K562 (cell line): ENCODE data around the gene NUB1. TPM values are rescaled to one million over a fixed set of nuclear protein-coding genes. Genes with fewer than 3 reads are reported as not detected.
A peak's percentile ranks its signal among the peaks of the same experiment; 100 is the strongest.

Experiments
- ATAC-seq: fragments of 200-7000 bp; cut with Tn5 transposase; 3 replicates; pipeline ENCODE4 v1.9.1; 2020; ENCODE audit warnings: moderate library complexity
- BruUV-seq: library from RNA; stranded (reverse); fragments of 400-500 nt; replicated peaks from 2 replicates; lab custom pipeline; 2021; lab: Mats Ljungman, UMichigan
- CTCF ChIA-PET: fragments of 300-600 bp; formaldehyde crosslinking; extraction: SDS; loops from one replicate; lab custom pipeline; 2021; ENCODE audit warnings: low intra/inter-chr PET ratio; lab: Yijun Ruan, JAX
- POLR2A ChIA-PET: fragments of 300-600, 350-650 bp; sonication (Branson Sonifier 250); formaldehyde crosslinking; extraction: SDS; loops from one replicate; lab custom pipeline; 2021; ENCODE audit warnings: antibody characterized with exemption, inconsistent platforms; lab: Yijun Ruan, JAX
- DNase-seq, 4 experiments: peaks; one replicate each; pipeline versions ENCODE4 v3.0.0 to v3.0.0-alpha.2; 2011 to 2018; ENCODE audit warnings: low spot score in 3 of 4, mixed read lengths in 3 of 4; ENCODE audit errors: extremely low read depth in 1 of 4
- FAIRE-seq: peaks from 2 replicates; lab custom pipeline; 2011; peaks lifted over from hg19 to GRCh38; lab: Jason Lieb, UNC
- H2AFZ ChIP-seq: 2 replicates; pipeline ENCODE4 v1.6.0; 2011; ENCODE audit warnings: low read depth, low read length, control low read depth, inconsistent platforms
- H3K27ac ChIP-seq: fragments of 200-600 bp; 3 replicates; pipeline ENCODE4 v1.8.0; 2011; ENCODE audit warnings: low read depth, mild to moderate bottlenecking, control low read depth, inconsistent platforms, low read length, moderate library complexity, mixed read lengths; ENCODE audit errors: extremely low read depth
- H3K27me3 ChIP-seq, 2 experiments: fragments of 300-600 bp in 1 of 2; 2 replicates in 1 of 2; 3 replicates in 1 of 2; pipeline versions ENCODE4 v1.6.0 to v1.8.0; 2011; ENCODE audit warnings: inconsistent platforms in 2 of 2, low read length in 2 of 2, mild to moderate bottlenecking in 1 of 2, mixed read lengths in 1 of 2, moderate library complexity in 1 of 2; ENCODE audit not compliant: control insufficient read depth in 2 of 2, insufficient read depth in 2 of 2
- H3K36me3 ChIP-seq: fragments of 300-600 bp; 3 replicates; pipeline ENCODE4 v1.8.0; 2011; ENCODE audit warnings: mild to moderate bottlenecking, low read length, inconsistent platforms; ENCODE audit not compliant: control insufficient read depth, insufficient read depth
- H3K4me1 ChIP-seq, 2 experiments: fragments of 200-600 bp in 1 of 2; replicated peaks in 1 of 2; 2 replicates in 1 of 2; 3 replicates in 1 of 2; pipeline versions ENCODE4 v1.5.1 to v1.8.0; 2011; ENCODE audit warnings: inconsistent platforms in 2 of 2, low read length in 2 of 2, mild to moderate bottlenecking in 1 of 2, mixed read lengths in 1 of 2, moderate library complexity in 1 of 2; ENCODE audit not compliant: control insufficient read depth in 2 of 2, insufficient read depth in 2 of 2
- H3K4me2 ChIP-seq: 2 replicates; pipeline ENCODE4 v1.6.1; 2011; ENCODE audit warnings: low read length, control low read depth, inconsistent platforms, mixed read lengths; ENCODE audit not compliant: insufficient read depth
- H3K4me3 ChIP-seq: fragments of 200-600 bp; sonication (generic), shearing (Covaris generic); 2 replicates; pipeline ENCODE4 v1.5.1; 2016; ENCODE audit warnings: control low read depth, inconsistent platforms
- H3K79me2 ChIP-seq: fragments of 200-600 bp; 3 replicates; pipeline ENCODE4 v1.8.0; 2011; ENCODE audit warnings: low read length, inconsistent platforms; ENCODE audit not compliant: control insufficient read depth, insufficient read depth
- H3K9ac ChIP-seq, 2 experiments: 2 replicates each; pipeline versions ENCODE4 v1.6.0 to v1.6.1; 2011; ENCODE audit warnings: low read depth in 2 of 2, low read length in 2 of 2, control low read depth in 1 of 2, inconsistent platforms in 1 of 2, mild to moderate bottlenecking in 1 of 2, mixed read lengths in 1 of 2; ENCODE audit not compliant: insufficient read depth in 1 of 2
- H3K9me1 ChIP-seq: one replicate; pipeline ENCODE4 v1.6.0; 2011; ENCODE audit warnings: inconsistent platforms, mild to moderate bottlenecking, low read length, moderate library complexity; ENCODE audit not compliant: control insufficient read depth, insufficient read depth
- H3K9me3 ChIP-seq: replicated peaks from 2 replicates; pipeline ENCODE4 v1.5.1; 2011; ENCODE audit warnings: low read depth, low read length, inconsistent platforms; ENCODE audit not compliant: control insufficient read depth, insufficient read depth
- H4K20me1 ChIP-seq: replicated peaks from 2 replicates; pipeline ENCODE4 v1.6.1; 2011; ENCODE audit warnings: low read length, inconsistent platforms, mixed read lengths; ENCODE audit not compliant: control insufficient read depth, insufficient read depth
- CBX3 ChIP-seq, 2 experiments: IDR thresholded peaks; 1 replicate in 1 of 2; 2 replicates in 1 of 2; pipeline ENCODE4 v1.6.1; 2012; ENCODE audit warnings: inconsistent platforms in 2 of 2, low read length in 2 of 2, borderline replicate concordance in 1 of 2, control low read depth in 1 of 2
- CBX5 ChIP-seq: IDR thresholded peaks from 2 replicates; pipeline ENCODE4 v1.6.1; 2014; ENCODE audit warnings: low read depth, borderline replicate concordance
- CHD4 ChIP-seq: fragments of 200-600 bp; sonication (generic); IDR thresholded peaks from 3 replicates; pipeline ENCODE4 v1.6.1; 2012; ENCODE audit warnings: low read depth, mild to moderate bottlenecking, mixed read lengths, low read length, inconsistent platforms; ENCODE audit not compliant: insufficient read depth, insufficient replicate concordance, poor library complexity, severe bottlenecking
- ETV5 ChIP-seq: sonication (generic); formaldehyde crosslinking; IDR thresholded peaks from 2 replicates; pipeline ENCODE4 v1.4.0; 2020; ENCODE audit warnings: low read depth, mild to moderate bottlenecking, missing genetic modification reagents
- FIP1L1 ChIP-seq: fragments of 200-400 bp; formaldehyde crosslinking; IDR thresholded peaks from 2 replicates; pipeline ENCODE4 v1.6.1; 2018; ENCODE audit warnings: mild to moderate bottlenecking, low read depth, low read length; ENCODE audit not compliant: poor library complexity, severe bottlenecking
- NFE2L1 ChIP-seq: fragments of 450-650 bp; IDR thresholded peaks from 2 replicates; pipeline ENCODE4 v1.6.1; 2016; ENCODE audit warnings: missing genetic modification characterization, low read depth, mild to moderate bottlenecking, missing compliant biosample characterization, moderate library complexity, borderline replicate concordance
- PCBP2 ChIP-seq: fragments of 200-400 bp; formaldehyde crosslinking; IDR thresholded peaks from 2 replicates; pipeline ENCODE4 v1.6.1; 2018; ENCODE audit warnings: low read length, low read depth, mild to moderate bottlenecking, moderate library complexity; ENCODE audit not compliant: poor library complexity, severe bottlenecking
- SLC30A9 ChIP-seq: fragments of 250-450 bp; sonication (Bioruptor Pico); IDR thresholded peaks from 2 replicates; pipeline ENCODE4 v1.8.0; 2022; ENCODE audit warnings: mild to moderate bottlenecking, moderate library complexity
- TRIM28 ChIP-seq: fragments of 450-650 bp; IDR thresholded peaks from 2 replicates; pipeline ENCODE4 v1.6.1; 2017
- ZNF507 ChIP-seq: conservative IDR thresholded peaks from 2 replicates; pipeline ENCODE4 v1.6.1; 2017; ENCODE audit warnings: missing genetic modification characterization, missing compliant biosample characterization
- WGBS: fragments of 100-300 bp; shearing (Covaris generic); methylation state at CpG from one replicate; pipeline ENCODE4 v1.1.6; 2016; ENCODE audit warnings: low coverage, mixed read lengths; ENCODE audit not compliant: insufficient coverage; ENCODE audit errors: missing lambda C conversion rate; 5-methylcytosine and 5-hydroxymethylcytosine counted together
- in situ Hi-C: fragments of 300-500 bp; cut with MboI; formaldehyde crosslinking; loops from 4 replicates; pipeline ENCODE4 v1.15.0; 2018; ENCODE audit warnings: inconsistent platforms, mixed read lengths
- intact Hi-C: fragments of 100-400 bp; cut with micrococcal nuclease; formaldehyde crosslinking; loops from 2 replicates; pipeline ENCODE4 v1.14.2; 2022
- polyA plus RNA-seq, 8 experiments: library from polyadenylated mRNA; depleted of rRNA in 4 of 8; stranded (reverse) in 5 of 8; unstranded in 3 of 8; fragments of >200 nt; fragmentation: Nextera tagmentation in 2 of 8; fragmentation: Illumina TruSeq in 1 of 8; extraction: Ambion mirVana in 2 of 8; extraction: Trizol in 1 of 8; gene quantifications; 2 replicates each; pipeline versions ENCODE4 v1.2.1 to v1.2.3, GENCODE V29; 2011 to 2014; ENCODE audit warnings: inconsistent platforms in 1 of 8, missing spikeins in 1 of 8
- total RNA-seq, 7 experiments: library from RNA; depleted of rRNA in 6 of 7; stranded (reverse); fragments of >200 nt in 6 of 7; fragmentation: Illumina TruSeq in 2 of 7; extraction: Trizol in 2 of 7; gene quantifications; 2 replicates each; pipeline versions ENCODE4 v1.2.1 to v1.2.3, GENCODE V29; 2011 to 2021; ENCODE audit warnings: low replicate concordance in 1 of 7

NUB1 gene
- total and polyA plus RNA-seq, 9 of the 15 experiments (the other 6 are each of a cell fraction or from before 2014, with no cell fraction given) = 43.2 to 159 (median 85.2) TPM

DNA sequence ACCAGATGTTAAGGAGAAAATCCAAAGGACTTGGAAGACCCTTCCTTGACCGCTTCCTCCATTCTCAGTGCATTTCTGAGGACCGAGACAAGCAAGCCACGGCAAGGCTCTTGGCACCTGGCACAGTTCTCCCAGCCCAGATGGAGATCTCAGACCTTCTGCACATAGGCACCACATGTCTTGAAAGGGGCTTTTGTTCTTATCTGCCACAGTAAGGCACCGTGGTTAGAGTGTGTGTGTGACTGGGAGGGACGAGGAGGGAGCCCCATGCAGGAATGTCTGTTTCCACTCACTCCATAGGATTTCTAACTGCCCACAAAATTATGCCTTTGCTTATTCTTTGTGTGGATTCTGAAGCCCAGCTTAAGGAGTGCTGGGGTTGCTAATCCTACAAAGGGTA is 78.5 kb downstream of the NUB1 start (continued):
- no peak for TF ChIP-seq FIP1L1
- no peak for TF ChIP-seq SLC30A9 (CRISPR knock-in tag)
- no peak for TF ChIP-seq ETV5 (CRISPR knock-in tag)
- no peak for TF ChIP-seq PCBP2
- no peak for TF ChIP-seq NFE2L1 (tag)
- TF ChIP-seq ZNF507 (tag) = no peak
- TF ChIP-seq, all 486 proteins: peak for 0

DNA sequence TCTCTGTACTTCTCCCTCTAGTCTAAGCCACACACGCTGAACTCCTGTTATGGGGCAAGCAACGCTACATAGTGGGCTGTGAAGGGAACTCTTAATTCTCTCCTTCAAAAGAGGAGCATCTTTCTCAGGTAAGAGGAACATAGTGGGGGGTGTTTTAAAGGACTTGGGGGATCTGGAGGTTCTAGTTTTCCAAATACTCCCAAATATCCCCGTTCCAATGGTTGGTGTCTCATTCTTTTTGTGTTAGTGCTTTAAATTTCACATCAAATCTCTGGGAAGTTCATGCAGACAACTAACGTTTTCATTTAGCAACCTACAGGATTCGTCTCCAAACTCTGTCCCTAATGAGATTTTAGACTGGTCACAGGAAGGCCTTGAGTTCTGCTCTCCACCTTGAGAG is 80.6 kb downstream of the NUB1 start:
- H3K79me2 ChIP-seq = no peaks in the 10 kb centered on the region
- CTCF ChIA-PET = no interaction called here
- intact Hi-C loops (no loop called here), in situ Hi-C loops (no loop called here)
- TF ChIP-seq CHD4 = no peak
- TF ChIP-seq CBX5 = peak; percentile 44
- 0 out of 2 replicates have a peak, but pooled peaks have one; percentile 53 for TF ChIP-seq TRIM28
- TF ChIP-seq CBX3 (IDR thresholded peaks at IDR 0.05; ENCODE audit: borderline replicate concordance in 1 of 2, low read length in 2 of 2) = peak in 1 of 2 experiments; percentile 84; a peak in 2 of 3 replicates
- peaks cover 0 to 4% of the 10 kb centered on the region in 2 experiments; a peak in 1 of 5 replicates for H3K4me1 ChIP-seq
- no peaks in the 10 kb centered on the region for H4K20me1 ChIP-seq
- H3K9ac ChIP-seq = no peak overlapping the region
- ATAC-seq = no peak
- peaks cover 21% of the 10 kb centered on the region for H3K9me3 ChIP-seq
- POLR2A ChIA-PET = interaction anchor here (0.7 kb wide), 1 partner anchor 27 kb away, joined by 4 read pairs; no protein-coding TSS in a partner anchor
- H3K4me2 ChIP-seq = no peak overlapping the region
- no peak for FAIRE-seq
- H3K27ac ChIP-seq = no peak overlapping the region
- H3K4me3 ChIP-seq = no peak overlapping the region
- BruUV-seq = no TSS peak
- H3K27me3 ChIP-seq = peaks cover under 1 to 17% of the 10 kb centered on the region in 2 experiments; a peak in 3 of 5 replicates
- WGBS = 4% methylated on average over 5 of the region's 5 CpGs
- H3K9me1 ChIP-seq = no peaks in the 10 kb centered on the region
- DNase-seq = no peak
- H2AFZ ChIP-seq = no peak overlapping the region
- H3K36me3 ChIP-seq = no peaks in the 10 kb centered on the region
